Activated CD4-positive, CD25-positive, alpha-beta regulatory T cell treated with anti-CD3 and anti-CD28 coated beads, Interleukin-2, amount 50 U/mL, for 24 hours (primary cell): ENCODE results near the gene TEX13D.
A peak's percentile ranks its signal among the peaks of the same experiment; 100 is the strongest.
"Not testable (repeated sequence)": the region's sequence is repeated elsewhere in the genome, so short reads cannot be mapped to it uniquely, and the experiment has no call there.

Source experiments
- ATAC-seq, 2 donors: fragments of 150-1000 bp; cut with Tn5 transposase; one replicate each; pipeline ENCODE4 v1.10.0; 2021; ENCODE audit warnings: mild to moderate bottlenecking in 1 of 2, moderate library complexity in 1 of 2

The TEX13D gene

GRCh38 chrX:124332481-124333424, at the start of gene TEX13D:
TEX13D (plus strand) TSS chrX:124332660; CDS start chrX:124332918, 258 bp downstream.
- no peak for ATAC-seq

- no peak for ATAC-seq
Observed at GRCh38 chrX:124289443-124289842, 43.0 kb upstream of the TEX13D start.

GRCh38 chrX:124293810-124294209, 38.6 kb upstream of the TEX13D start:
- no peak for ATAC-seq

GRCh38 chrX:124299323-124299722, 33.1 kb upstream of the TEX13D start:
- not testable (repeated sequence) for ATAC-seq

- peak in 1 of 2 donors; percentile 38 for ATAC-seq
Observed at GRCh38 chrX:124300405-124300804, 32.1 kb upstream of the TEX13D start.

GRCh38 chrX:124307253-124307907, 25.1 kb upstream of the TEX13D start:
- ATAC-seq, result no peak

GRCh38 chrX:124325732-124326131, 6.7 kb upstream of the TEX13D start:
- ATAC-seq, result no peak

GRCh38 chrX:124328765-124329164, 3.7 kb upstream of the TEX13D start:
- no peak for ATAC-seq

GRCh38 chrX:124333862-124334261, 1.4 kb downstream of the TEX13D start:
- ATAC-seq, result no peak

GRCh38 chrX:124334555-124334954, 2.1 kb downstream of the TEX13D start:
- ATAC-seq, result not testable (repeated sequence)

- ATAC-seq, result no peak
Observed at GRCh38 chrX:124335598-124335997, 3.1 kb downstream of the TEX13D start.

GRCh38 chrX:124337916-124338315, 5.5 kb downstream of the TEX13D start:
- ATAC-seq, result no peak

- no peak for ATAC-seq
Observed at GRCh38 chrX:124338733-124339514, 6.5 kb downstream of the TEX13D start.

- ATAC-seq, result no peak
Observed at GRCh38 chrX:124341396-124342132, 9.1 kb downstream of the TEX13D start.

GRCh38 chrX:124342174-124342867, 9.9 kb downstream of the TEX13D start:
- peak; percentile 42 to 59 for ATAC-seq

GRCh38 chrX:124343016-124343415, 10.6 kb downstream of the TEX13D start:
- ATAC-seq, result no peak

- no peak for ATAC-seq
Observed at GRCh38 chrX:124344246-124344645, 11.8 kb downstream of the TEX13D start.

- peak; percentile 10 to 24 for ATAC-seq
Observed at GRCh38 chrX:124346117-124346876, 13.8 kb downstream of the TEX13D start, which contains the start of gene SH2D1A. SH2D1A (plus strand) TSS chrX:124346563; CDS start chrX:124346643, 80 bp downstream.

GRCh38 chrX:124346877-124347241, 14.4 kb downstream of the TEX13D start:
- no peak for ATAC-seq

GRCh38 chrX:124347242-124347641, 14.8 kb downstream of the TEX13D start:
- ATAC-seq, result peak; percentile 73 to 78

- no peak for ATAC-seq
Observed at GRCh38 chrX:124348182-124348581, 15.7 kb downstream of the TEX13D start.
